IPS-NIHi7 (cell line): ENCODE measurements around the gene MOGAT2.
A peak's percentile ranks its signal among the peaks of the same experiment; 100 is the strongest.

Source experiments
- DNase-seq: peaks from one replicate; pipeline ENCODE4 v3.0.0; 2012; ENCODE audit warnings: mixed read lengths; ENCODE audit errors: extremely low spot score

Gene MOGAT2

GRCh38 chr11:75759832-75760231 lies 42.2 kb downstream of the MOGAT2 start:
- DNase-seq: no peak

- no peak for DNase-seq
Measured at GRCh38 chr11:75760243-75760642, 42.6 kb downstream of the MOGAT2 start.

- no peak for DNase-seq
Measured at GRCh38 chr11:75760710-75761493, 43.3 kb downstream of the MOGAT2 start.

- no peak for DNase-seq
Measured at GRCh38 chr11:75762158-75762557, 44.5 kb downstream of the MOGAT2 start.

- no peak for DNase-seq
Measured at GRCh38 chr11:75762885-75763284, 45.2 kb downstream of the MOGAT2 start.

- no peak for DNase-seq
Measured at GRCh38 chr11:75763846-75764245, 46.2 kb downstream of the MOGAT2 start.

GRCh38 chr11:75765116-75765515 lies 47.5 kb downstream of the MOGAT2 start:
- no peak for DNase-seq

- DNase-seq: no peak
Measured at GRCh38 chr11:75766443-75767227, 49.0 kb downstream of the MOGAT2 start.

- DNase-seq: no peak
Measured at GRCh38 chr11:75767228-75767572, 49.6 kb downstream of the MOGAT2 start.

GRCh38 chr11:75767793-75768111 lies 50.1 kb downstream of the MOGAT2 start:
- no peak for DNase-seq

- peak; percentile 87 for DNase-seq
Measured at GRCh38 chr11:75768112-75768908, 50.7 kb downstream of the MOGAT2 start, which contains the start of gene DGAT2. DGAT2 (plus strand) TSS chr11:75768778; CDS start chr11:75768992, 214 bp downstream.

- peak; percentile 41 for DNase-seq
Measured at GRCh38 chr11:75768909-75769771, 51.5 kb downstream of the MOGAT2 start.

GRCh38 chr11:75770102-75770501 lies 52.5 kb downstream of the MOGAT2 start:
- no peak for DNase-seq

GRCh38 chr11:75771646-75772410 lies 54.2 kb downstream of the MOGAT2 start:
- DNase-seq: no peak

GRCh38 chr11:75773595-75774353 lies 56.1 kb downstream of the MOGAT2 start:
- DNase-seq: no peak

GRCh38 chr11:75775056-75775455 lies 57.4 kb downstream of the MOGAT2 start:
- DNase-seq: peak; percentile 50

- no peak for DNase-seq
Measured at GRCh38 chr11:75776546-75776945, 58.9 kb downstream of the MOGAT2 start.

- DNase-seq: no peak
Measured at GRCh38 chr11:75777461-75778110, 59.9 kb downstream of the MOGAT2 start.

- DNase-seq: no peak
Measured at GRCh38 chr11:75778962-75779361, 61.3 kb downstream of the MOGAT2 start.
